Left renal pelvis (tissue), 4 donors: Measurements from ENCODE around the gene NRTN. TPM values are rescaled to one million over a fixed set of nuclear protein-coding genes. Genes with fewer than 3 reads are reported as not detected.
A peak's percentile ranks its signal among the peaks of the same experiment; 100 is the strongest.

Experiments
- DNase-seq, 4 donors: peaks; one replicate each; pipeline ENCODE4 v3.0.0-alpha.2; 2013; ENCODE audit warnings: low read depth in 4 of 4, low spot score in 3 of 4
- polyA plus RNA-seq, 4 donors: library from polyadenylated mRNA; unstranded; fragments of 120-200 nt; gene quantifications; one replicate each; pipeline ENCODE4 v1.2.1, GENCODE V29; 2013; ENCODE audit not compliant: insufficient read length in 4 of 4

Gene NRTN
- polyA plus RNA-seq, 4 donors = 1.00 to 3.4 (median 2.4) TPM

DNA sequence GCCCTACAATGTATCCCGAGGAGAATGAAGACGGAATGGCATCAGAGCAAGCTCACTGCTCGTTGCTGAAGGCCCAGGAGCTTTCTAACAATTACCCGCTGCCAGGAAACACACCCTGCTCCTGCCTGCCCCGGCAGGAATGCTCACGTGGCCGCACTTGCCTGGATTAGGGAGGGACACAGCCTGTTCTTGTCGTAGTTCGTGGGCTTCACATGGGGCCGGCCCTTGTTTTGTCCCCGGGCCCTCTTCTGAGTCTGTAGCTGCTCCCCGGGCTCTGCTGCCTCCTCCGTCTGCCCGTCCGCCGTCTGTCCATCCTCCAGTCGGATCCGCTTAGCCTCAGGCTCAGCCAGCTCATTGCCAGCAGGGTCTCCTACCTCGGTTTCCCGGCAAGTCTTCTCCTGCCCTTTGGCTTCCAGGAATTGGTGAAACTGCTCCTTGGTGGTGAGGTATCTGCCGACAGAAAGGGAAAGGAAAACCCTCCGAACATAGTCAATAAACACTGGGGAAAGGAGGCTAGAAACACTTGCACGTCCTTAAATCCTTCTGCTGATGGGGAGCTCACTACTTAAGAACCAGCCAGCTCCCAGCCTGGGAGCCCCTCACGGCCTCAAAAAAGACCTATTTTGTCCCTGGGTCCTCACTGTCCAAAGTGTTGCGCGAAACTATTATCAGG, 14.8 kb upstream of the NRTN start:
- no peak for DNase-seq

DNA sequence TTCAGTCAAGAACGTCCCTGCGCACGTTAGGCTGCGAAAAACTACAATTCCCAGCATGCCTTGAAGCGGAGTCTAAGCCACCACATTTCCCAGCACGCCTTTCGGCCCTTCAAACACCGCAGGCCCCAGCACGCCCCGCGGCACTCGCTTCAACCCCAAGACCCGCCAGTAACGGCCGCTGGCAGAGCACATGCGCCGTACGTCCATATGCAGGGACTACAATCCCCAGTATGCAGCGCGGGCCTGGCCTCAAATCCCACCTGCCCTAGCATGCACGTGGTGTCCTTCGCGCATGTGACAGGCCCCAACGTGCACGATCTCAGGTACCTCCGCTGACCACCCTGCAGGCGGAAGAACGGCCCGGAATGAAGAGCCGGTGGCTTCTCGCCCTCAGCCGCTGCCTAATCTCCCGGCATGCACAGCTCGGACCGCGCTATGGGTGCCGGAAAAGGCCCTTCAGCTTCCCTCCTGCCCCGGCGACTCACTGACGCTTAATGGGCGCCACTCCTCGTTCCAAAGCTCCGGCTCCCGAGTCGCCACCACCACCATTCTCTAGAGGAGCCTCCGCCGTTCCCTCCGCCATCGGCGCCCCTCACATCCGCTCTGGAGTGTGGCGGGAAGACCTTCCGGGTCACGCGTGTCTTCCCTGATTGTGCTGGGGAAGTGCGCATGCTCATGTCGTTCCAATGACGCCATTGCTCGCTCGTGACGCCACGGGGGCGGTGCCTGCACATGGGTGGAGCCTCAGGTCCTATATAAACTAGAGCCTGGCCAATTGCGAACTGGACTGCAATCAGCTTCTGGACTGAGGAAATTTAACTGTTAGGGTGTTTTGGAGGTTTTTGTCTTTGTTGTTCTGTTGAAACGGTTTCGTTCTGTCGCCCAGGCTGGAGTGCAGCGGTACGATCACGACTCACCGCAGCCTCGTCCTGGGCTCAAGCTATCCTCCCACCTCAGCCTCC, 14.0 kb upstream of the NRTN start, which contains the start of gene DUS3L:
DUS3L (minus strand) TSS at position 605 of the 962 bp plus-strand sequence; CDS start at position 583, 22 bp downstream.
- DNase-seq = peak; percentile 87 to 93 (median 90)

DNA sequence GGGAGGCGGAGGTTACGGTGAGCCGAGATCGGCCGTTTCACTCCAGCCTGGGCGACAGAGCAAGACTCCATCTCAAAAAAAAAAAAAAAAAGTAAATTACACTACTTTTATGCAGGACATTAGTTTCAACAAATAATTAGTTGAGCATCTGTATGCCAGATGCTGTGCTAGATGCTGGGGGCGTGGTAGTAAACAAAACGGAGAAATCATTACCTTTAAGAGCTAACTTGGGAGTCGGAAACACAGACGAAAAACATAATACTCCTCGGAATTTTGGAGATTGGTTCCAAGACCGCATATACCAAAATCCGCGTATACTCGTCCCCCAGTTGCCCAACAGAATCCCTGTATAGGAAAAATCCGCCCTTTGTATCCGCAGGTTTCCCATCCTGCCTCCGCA, 12.6 kb upstream of the NRTN start:
- DNase-seq = no peak

DNA sequence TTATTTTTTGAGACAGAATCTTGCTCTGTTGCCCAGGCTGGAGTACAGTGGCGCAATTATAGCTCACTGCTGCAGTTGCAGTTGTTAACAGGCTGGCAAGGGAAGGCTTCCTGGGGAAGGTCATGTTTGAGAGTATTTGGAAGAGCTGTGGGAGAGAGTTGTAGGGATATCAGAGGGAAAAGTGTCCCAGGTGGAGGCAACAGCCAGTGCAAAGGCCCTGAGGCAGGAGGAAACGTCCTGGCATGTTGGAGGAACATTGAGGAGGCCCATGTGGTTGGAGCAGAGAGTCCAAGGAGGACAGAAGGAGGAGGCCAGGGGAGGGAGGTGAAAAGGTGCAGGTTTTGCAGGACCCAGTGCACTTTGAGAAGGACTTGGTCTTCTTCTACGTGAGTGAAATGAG, 11.7 kb upstream of the NRTN start:
- DNase-seq = no peak

DNA sequence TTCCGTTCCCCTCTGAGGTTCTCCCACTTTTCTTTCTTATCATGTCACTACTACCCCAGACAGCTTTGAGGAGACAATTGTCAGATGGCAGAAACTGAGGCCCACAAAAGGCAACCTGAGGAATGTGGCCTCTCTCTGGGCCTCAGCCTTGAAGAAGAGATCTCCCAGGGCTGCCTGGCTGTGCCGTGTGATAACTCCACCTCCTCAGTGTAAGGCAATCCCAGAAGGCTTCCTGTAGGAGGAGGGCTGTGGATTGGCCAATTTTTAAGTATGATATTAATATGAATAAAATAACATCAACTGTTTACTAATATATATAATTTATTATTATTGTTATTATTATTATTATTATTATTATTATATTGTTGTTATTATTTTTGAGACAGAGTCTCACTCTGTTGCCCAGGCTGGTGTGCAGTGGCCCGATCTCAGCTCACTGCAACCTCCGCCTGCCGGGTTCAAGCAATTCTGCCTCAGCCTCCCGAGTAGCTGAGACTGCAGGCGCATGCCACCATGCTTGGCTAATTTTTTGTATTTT, 9.4 kb upstream of the NRTN start:
- no peak for DNase-seq

DNA sequence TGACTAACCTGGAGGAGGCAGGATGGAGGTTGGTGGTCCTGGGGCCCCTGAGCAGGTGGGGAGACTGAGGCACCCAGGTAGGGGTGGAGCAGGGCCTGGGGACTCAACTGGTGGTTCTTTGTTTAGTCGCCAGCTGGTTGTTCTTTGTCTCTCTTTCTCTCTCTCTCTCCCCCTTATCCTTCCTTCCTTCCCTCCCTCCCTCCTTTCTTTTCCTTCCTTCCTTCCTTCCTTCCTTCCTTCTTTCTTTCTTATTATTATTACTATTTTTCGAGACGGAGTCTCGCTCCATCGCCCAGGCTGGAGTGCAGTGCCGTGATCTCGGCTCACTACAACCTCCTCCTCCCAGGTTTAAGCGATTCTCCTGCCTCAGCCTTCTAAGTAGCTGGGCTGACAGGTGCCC, 6.6 kb upstream of the NRTN start:
- DNase-seq = no peak

DNA sequence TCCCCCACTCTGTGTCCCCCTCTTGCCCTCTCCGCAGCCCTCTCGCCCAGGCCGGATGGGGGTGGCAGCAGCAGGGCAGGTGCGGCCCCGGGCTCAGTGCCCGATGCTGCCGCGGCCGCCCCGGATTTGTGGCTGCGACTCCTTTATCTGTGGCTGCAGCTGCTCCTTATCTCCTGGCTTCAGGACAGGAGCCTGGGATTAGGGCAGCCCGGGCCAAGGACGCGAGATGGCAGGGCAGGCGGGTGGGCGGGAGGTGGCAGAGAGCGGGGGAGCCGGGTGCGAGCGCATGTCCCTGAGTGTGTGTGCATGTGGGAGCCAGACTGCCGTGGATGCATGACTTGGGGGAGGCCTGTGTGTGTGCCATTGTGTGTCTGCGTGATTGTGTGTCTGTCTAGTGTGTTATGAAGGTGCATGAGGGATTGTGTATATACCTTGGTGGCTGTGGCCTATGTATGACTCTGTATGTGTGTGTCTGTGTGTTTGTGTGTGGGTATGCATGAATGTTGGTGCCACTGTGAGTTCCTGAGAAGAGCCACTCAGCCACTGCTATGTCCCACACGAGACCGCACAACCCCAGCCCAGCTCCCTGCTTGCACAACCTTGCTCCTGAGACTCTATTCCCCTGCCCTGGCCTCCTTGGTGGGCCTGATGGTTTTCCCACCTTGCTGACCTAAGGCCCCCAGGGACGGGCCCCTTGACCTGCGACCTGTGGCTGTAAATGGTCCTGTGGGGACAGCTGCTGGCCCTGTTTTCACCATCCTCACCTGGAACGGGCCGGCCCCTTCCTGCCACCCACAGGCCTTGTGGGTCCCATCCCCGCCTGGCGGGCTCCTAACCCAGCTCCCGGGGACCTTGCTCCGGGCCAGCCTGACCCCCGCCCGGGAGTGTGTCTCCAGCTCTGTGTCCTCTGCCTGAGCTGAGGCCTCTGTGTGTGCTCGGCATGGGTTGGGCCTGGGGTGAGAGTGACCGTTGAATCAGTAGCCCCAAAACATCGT, 5.3 kb upstream of the NRTN start:
- no peak for DNase-seq

DNA sequence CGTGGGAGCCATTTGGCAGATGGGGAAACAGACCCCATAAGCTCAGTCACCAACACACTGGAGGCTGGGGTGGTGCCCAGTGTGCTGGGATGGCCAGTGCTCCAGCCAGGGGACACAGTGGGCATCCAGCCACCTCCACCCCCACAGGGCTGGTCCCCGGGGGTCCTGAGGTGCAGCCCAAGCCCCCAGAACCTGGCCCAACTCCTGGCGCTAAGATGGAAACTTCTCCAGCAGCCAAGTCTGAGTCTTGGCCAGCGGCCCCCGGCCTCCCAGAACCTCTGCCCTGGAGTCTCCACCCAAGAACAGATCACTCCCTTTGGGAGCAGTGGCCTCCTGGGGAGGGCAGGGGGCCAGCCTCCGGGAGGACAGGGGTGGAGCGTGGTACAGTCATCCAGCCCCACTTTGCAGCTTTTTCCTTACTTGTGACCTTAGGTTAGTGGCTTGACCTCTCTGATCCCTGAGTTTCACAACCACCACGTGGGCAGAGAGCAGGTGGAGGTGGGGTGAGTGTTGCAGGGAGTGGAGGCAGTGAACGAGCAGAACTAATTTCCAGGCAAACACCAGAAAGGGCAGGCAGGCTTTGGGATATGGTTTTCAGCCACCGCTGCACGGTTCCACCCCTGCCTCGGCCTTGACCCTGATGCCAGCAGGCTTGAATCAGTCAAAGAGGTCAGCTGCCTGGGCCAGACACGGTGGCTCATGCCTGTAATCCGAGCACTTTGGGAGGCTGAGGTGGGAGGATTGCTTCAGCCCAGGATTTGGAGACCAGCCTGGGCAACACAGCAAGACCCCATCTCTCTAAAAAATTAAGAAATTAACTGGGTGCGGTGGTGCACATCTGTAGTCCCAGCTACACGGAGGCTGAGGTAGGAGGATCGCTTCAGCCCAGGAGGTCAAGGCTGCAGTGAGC, 4.3 kb upstream of the NRTN start:
- DNase-seq = no peak

DNA sequence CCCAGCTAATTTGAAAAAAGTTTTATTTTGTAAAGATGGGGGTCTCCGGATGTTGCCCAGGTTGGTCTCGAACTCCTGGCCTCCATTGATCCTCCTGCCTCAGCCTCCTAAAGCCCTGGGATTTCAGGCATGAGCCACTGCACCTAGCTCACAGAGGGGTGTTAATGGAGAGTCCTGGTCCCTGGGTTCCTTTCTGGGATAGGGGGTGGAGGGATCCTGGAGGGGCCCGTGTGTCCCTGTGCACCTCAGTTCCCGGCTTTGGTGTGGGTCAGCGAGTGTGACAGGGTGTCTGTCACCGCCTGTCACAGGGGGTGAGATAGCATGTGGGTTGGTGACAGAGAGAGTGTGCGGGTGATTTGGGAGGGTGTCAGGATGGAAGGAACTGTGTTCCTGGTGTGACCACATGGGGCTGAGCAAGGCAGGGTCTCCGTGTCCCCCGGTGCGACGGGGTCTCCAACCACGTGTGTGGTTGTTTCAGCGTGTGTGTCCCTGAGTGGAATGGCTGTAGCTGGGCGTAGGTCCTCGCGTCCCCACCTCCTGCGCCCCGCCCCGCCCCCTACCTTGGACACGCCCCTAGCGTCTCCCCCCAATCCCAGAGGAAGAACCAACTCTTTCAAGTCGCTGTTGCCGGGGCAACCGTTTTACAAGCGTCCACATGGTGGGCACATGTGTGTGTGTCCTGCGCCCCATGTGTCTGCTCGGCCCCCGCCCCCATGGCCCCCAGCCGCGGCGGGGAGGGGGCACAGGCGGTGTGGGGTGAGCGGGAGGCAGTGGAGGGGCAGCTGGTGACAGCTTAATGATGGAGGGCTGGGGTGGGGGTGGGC, 2.9 kb upstream of the NRTN start:
- peak in 1 of 4 donors; percentile 60 for DNase-seq

DNA sequence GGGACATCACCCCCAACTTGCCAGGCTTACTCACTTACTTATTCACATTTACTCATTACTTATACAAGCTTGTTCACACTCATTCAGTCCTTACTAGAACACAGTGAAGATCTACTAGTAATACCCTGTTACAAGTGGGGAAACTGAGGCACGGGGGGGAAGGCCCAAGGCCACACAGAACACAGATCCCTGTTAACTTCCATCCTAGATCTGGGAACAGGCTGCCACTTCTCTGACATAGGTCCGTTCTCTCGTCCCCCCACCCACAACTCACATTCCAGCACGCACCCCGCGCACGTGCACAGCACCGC, 1.5 kb upstream of the NRTN start:
- DNase-seq = no peak

DNA sequence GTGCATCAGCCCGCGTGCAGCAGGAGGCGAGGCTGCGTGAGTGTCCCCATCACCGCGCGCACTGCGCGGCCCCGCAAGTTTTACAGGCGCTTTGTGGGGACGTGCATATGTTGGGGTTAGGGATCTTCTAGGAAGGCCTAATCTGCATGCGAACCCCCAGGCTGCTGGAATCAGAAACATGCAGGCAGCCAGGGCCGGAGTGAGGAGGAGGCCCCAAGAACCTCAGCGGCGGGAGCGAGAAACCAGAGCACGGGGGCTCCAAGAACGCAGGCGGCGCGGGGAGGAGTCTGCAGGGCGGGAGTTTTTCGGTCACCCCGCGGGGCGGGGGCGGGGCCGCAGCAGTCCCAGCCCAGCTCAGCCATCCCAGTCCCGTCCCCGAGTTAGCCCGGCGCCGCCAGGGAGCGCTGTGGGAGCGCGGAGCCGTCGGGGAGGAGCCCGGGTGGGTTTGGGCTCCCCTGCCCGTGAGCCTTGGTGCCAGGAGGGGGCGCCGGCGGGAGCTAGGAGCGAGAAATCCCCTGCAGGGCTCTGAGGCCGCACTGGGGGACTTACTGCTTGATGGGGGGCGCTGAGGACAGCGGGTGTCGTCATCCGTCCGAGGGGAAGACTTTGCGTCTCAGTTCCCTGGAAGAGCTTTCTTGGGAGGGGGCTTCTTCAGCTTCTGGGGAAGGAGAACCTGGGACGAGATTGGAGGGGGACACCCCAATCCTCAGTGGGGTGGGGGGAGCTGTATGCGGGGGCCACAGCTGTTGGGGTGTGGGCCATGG, 933 bp upstream of the NRTN start:
- peak; percentile 74 to 85 (median 80) for DNase-seq

DNA sequence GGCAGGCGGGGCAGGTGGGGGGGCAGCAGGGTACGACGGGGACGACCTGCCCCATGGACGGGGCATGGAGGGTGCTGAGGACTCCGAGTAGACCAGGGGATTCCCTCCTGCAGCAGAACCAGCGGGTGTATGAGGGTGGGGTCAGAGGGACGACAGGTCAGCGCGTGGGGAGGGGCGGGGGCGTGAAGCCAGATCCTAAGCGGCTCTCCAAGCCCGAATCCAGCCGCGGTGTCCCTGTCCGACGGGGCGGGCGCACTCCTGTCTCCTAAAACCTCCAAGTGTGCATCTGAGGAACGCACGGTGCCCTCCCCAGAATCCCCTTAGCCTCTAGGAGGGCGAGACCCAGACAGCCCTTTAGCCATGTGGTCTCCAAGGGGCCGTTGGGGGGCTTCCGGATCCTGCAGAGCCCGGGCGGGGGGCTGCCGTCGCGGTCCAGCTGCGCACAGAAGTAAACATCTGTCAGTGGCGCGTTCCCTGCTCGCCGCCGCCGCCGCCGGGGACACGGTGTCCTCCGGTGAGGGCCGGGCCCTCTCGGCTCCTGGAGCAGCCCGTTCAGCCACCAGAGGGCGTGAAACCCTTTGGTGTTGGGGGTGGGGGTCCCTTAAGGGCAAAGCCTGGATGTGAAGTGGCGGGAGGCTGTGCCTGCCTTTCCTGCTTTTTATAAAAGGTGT, 730 bp downstream of the NRTN start:
- DNase-seq = no peak

DNA sequence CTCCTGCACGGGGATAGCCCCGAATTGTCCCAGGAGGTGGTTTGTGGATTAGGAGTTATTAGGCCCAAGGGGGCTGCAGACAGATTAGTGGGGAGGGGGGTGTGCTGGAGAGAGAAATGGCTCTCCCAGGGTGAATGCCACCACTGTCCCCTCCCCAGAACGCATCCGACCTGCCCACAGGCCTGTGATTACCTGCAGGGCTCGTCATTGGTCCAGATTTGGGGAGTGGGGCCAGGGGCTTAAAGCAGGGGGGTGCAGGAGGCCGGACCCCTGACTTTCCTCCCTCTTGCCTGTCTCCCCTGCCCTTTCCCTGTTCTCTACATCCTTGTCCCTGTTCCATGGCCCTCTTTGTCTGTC, 1.2 kb downstream of the NRTN start:
- DNase-seq = no peak

DNA sequence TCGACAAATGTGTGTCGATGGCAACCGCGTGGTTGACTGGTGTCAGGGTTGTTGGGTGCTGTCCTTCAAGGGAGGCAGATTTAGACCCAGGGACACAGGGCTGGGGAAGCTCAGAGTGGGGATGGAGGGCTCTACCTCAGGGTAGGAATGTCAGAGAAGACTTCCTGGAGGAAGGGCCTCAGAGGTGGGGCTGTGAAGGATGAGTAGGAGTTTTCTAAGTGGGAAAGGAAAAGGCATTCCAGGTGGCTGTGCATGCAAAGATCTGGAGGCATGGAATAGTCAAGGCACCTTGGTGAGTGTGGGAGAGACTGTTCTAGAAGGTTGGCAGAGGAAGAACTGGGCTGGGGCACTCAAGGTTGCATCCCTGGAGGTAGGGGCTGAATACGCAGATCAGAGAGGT, 2.0 kb downstream of the NRTN start:
- DNase-seq = no peak

DNA sequence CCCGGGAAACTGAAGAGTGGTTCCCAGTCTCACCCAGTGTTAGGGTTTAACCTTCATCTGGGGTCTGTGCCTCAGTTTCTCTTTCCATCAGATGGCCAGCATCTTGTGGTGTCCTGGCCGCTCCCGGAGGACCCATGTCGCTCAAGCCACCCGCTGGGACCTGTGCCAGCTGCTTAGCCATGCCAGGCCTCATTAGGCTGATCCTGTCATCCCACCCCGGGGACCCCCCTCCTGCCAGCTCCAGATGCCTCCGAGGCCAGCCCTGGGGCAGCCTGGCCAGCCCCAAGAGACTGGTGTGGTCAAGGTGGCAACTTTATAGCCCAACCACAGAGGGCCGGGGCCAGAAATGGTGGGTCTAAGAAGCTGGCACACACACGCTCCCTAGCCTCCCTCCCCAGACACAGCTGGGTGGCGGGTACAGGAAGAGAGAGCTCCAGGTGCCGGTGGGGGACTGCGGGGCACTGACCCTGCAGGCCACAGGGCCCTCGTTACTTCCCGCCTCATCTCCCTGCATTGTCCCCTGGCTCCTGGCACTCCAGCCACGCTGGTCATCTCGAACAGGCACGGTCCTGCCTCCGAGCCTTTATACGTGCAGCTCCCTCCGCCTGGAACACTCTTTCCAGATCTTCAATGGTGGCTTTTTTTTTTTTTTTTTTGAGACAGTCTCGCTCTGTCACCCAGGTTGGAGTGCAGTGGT, 3.4 kb downstream of the NRTN start:
- DNase-seq = no peak

DNA sequence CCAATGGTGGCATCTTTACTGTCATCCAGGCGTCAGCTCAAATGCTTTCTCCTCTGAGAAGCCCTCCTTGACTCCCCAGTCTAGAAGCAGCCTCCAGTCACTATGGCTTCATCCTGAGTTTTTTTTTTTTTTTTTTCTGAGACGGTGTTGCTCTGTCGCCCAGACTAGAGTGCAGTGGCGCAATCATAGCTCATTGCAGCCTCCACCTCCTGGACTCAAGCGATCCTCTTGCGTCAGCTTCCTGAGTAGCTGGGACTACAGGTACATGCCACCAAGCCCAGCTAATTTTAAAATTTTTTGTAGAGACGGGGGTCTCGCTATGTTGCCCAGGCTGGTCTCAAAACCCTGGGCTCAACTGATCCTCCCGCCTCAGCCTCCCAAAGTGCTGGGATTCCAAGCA, 4.2 kb downstream of the NRTN start:
- no peak for DNase-seq

DNA sequence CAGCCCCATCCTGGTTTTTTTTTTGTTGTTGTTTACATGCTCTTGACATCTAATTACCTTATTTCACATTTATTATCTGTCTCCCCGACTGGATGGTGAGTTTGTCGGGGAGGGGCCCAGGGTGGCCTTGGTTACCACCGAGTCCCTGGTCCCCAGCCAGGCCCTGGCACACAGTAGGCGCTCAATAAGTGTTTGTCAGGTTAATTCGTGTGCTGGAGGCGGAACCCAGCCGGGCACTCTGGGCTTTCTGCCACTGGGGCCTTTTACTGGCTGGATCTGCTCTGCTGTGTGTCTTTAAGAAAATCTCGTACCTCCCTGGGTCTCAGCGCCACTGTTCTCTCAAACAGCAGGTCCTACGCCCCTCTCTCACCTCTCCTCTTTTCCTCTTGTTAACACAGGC, 4.6 kb downstream of the NRTN start:
- DNase-seq = no peak
